GM23338 (cell line): Measurements from ENCODE around the gene RYR3.

Source experiments
- EZH2 ChIP-seq: fragments of 200-600 bp; sonication (generic); IDR thresholded peaks from one replicate; pipeline ENCODE4 v1.8.0; 2017; ENCODE audit warnings: antibody characterized with exemption, mild to moderate bottlenecking, low read depth; ENCODE audit not compliant: unreplicated experiment
- EZH2phosphoT487 ChIP-seq: fragments of 200-600 bp; sonication (generic); IDR thresholded peaks from one replicate; pipeline ENCODE4 v1.8.1; 2018; ENCODE audit warnings: antibody characterized with exemption; ENCODE audit not compliant: unreplicated experiment
- JUNB ChIP-seq: IDR thresholded peaks from one replicate; pipeline ENCODE4 v1.6.1; 2016; ENCODE audit warnings: antibody characterized with exemption; ENCODE audit not compliant: unreplicated experiment
- NANOG ChIP-seq: IDR thresholded peaks from 2 replicates; pipeline ENCODE4 v1.6.1; 2016; ENCODE audit warnings: antibody characterized with exemption, borderline replicate concordance
- POLR2AphosphoS5 ChIP-seq: IDR thresholded peaks from 2 replicates; pipeline ENCODE4 v1.6.1; 2016; ENCODE audit warnings: antibody characterized with exemption, low read depth
- STAT1 ChIP-seq: IDR thresholded peaks from one replicate; pipeline ENCODE4 v1.6.1; 2016; ENCODE audit warnings: antibody characterized with exemption; ENCODE audit not compliant: unreplicated experiment
- ZNF462 ChIP-seq: fragments of 250-450 bp; sonication (Bioruptor Pico); IDR thresholded peaks from 2 replicates; pipeline ENCODE4 v1.5.0; 2020; ENCODE audit warnings: mild to moderate bottlenecking, moderate library complexity
- TF ChIP-seq, protein P1 (sequence below), 2 experiments: fragments of 200-600 bp in 1 of 2; sonication (generic) in 1 of 2; conservative IDR thresholded peaks; 2 replicates each; pipeline versions ENCODE4 v1.5.1 to v1.6.1; 2016 to 2017; ENCODE audit warnings: antibody characterized with exemption in 2 of 2, low read depth in 2 of 2, mild to moderate bottlenecking in 2 of 2, moderate library complexity in 1 of 2
- TF ChIP-seq, protein P2 (sequence below): IDR thresholded peaks from one replicate; pipeline ENCODE4 v1.6.1; 2018; ENCODE audit warnings: antibody characterized with exemption; ENCODE audit not compliant: unreplicated experiment

DNA sequence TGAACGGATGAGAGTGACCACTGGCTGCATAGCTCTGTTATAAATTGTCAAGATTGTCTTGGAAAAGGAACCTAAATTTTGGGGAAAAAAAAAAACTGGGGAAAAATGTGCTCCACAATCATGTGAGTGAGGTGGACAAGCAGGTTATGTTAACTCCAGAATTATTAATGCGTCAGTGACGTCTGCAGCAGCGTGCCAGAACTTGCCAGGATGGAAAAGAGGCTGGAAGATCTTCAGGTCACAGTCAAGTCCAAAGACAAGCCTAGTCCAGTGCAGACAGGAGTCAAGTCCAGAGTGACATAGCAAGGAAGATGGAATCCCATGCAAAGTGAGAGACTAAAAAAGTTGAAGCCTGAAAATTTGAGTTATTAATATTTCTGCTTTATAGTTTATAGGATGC lies 140.6 kb downstream of the RYR3 start:
- TF ChIP-seq, protein P1, sequence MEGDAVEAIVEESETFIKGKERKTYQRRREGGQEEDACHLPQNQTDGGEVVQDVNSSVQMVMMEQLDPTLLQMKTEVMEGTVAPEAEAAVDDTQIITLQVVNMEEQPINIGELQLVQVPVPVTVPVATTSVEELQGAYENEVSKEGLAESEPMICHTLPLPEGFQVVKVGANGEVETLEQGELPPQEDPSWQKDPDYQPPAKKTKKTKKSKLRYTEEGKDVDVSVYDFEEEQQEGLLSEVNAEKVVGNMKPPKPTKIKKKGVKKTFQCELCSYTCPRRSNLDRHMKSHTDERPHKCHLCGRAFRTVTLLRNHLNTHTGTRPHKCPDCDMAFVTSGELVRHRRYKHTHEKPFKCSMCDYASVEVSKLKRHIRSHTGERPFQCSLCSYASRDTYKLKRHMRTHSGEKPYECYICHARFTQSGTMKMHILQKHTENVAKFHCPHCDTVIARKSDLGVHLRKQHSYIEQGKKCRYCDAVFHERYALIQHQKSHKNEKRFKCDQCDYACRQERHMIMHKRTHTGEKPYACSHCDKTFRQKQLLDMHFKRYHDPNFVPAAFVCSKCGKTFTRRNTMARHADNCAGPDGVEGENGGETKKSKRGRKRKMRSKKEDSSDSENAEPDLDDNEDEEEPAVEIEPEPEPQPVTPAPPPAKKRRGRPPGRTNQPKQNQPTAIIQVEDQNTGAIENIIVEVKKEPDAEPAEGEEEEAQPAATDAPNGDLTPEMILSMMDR (conservative IDR thresholded peaks at IDR 0.05; ENCODE audit: low read depth in 2 of 2), result no peak
- no peak for TF ChIP-seq POLR2AphosphoS5
- no peak for TF ChIP-seq EZH2
- TF ChIP-seq JUNB, result no peak
- no peak for TF ChIP-seq ZNF462
- TF ChIP-seq EZH2phosphoT487, result no peak
- TF ChIP-seq, protein P2, sequence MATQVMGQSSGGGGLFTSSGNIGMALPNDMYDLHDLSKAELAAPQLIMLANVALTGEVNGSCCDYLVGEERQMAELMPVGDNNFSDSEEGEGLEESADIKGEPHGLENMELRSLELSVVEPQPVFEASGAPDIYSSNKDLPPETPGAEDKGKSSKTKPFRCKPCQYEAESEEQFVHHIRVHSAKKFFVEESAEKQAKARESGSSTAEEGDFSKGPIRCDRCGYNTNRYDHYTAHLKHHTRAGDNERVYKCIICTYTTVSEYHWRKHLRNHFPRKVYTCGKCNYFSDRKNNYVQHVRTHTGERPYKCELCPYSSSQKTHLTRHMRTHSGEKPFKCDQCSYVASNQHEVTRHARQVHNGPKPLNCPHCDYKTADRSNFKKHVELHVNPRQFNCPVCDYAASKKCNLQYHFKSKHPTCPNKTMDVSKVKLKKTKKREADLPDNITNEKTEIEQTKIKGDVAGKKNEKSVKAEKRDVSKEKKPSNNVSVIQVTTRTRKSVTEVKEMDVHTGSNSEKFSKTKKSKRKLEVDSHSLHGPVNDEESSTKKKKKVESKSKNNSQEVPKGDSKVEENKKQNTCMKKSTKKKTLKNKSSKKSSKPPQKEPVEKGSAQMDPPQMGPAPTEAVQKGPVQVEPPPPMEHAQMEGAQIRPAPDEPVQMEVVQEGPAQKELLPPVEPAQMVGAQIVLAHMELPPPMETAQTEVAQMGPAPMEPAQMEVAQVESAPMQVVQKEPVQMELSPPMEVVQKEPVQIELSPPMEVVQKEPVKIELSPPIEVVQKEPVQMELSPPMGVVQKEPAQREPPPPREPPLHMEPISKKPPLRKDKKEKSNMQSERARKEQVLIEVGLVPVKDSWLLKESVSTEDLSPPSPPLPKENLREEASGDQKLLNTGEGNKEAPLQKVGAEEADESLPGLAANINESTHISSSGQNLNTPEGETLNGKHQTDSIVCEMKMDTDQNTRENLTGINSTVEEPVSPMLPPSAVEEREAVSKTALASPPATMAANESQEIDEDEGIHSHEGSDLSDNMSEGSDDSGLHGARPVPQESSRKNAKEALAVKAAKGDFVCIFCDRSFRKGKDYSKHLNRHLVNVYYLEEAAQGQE, result no peak
- TF ChIP-seq NANOG, result no peak
- no peak for TF ChIP-seq STAT1
